RKO (cell line): ENCODE results near the gene TAF6.
A peak's percentile ranks its signal among the peaks of the same experiment; 100 is the strongest.

ENCODE experiments used
- DNase-seq: peaks from one replicate; pipeline ENCODE4 v3.0.0-alpha.2; 2016; ENCODE audit warnings: low spot score

Gene TAF6

GRCh38 chr7:100119072-100119969, at the start of gene TAF6, which contains the start of gene CNPY4:
TSS of gene TAF6 (minus strand) at chr7:100119358. CDS start at chr7:100114209, 5,149 bp downstream.
TSS of gene CNPY4 (plus strand) at chr7:100119634. CDS start at chr7:100119745, 111 bp downstream.
- DNase-seq = peak; percentile 99

GRCh38 chr7:100167912-100168323, 48.8 kb upstream of the TAF6 start:
- no peak for DNase-seq

GRCh38 chr7:100166970-100167911, 48.1 kb upstream of the TAF6 start:
- no peak for DNase-seq

GRCh38 chr7:100166317-100166940, 47.3 kb upstream of the TAF6 start:
- DNase-seq = no peak

GRCh38 chr7:100163871-100164270, 44.7 kb upstream of the TAF6 start:
- no peak for DNase-seq

GRCh38 chr7:100163006-100163531, 43.9 kb upstream of the TAF6 start:
- no peak for DNase-seq

GRCh38 chr7:100160067-100160466, 40.9 kb upstream of the TAF6 start:
- DNase-seq = no peak

- peak; percentile 48 for DNase-seq
These were observed 40.0 kb upstream of the TAF6 start for GRCh38 chr7:100159099-100159623.

GRCh38 chr7:100158229-100159098, 39.3 kb upstream of the TAF6 start, which contains the start of gene TRAPPC14:
TSS of gene TRAPPC14 (minus strand) at chr7:100158723. CDS start at chr7:100158499, 224 bp downstream.
- DNase-seq = peak; percentile 92

- peak; percentile 84 for DNase-seq
These were observed 38.4 kb upstream of the TAF6 start for GRCh38 chr7:100157334-100158228.

- no peak for DNase-seq
These were observed 37.8 kb upstream of the TAF6 start for GRCh38 chr7:100157069-100157333.

GRCh38 chr7:100156331-100157068, 37.3 kb upstream of the TAF6 start:
- no peak for DNase-seq

GRCh38 chr7:100155553-100156317, 36.6 kb upstream of the TAF6 start:
- no peak for DNase-seq

GRCh38 chr7:100154651-100155491, 35.7 kb upstream of the TAF6 start:
- DNase-seq = no peak

GRCh38 chr7:100153708-100154535, 34.8 kb upstream of the TAF6 start:
- no peak for DNase-seq

GRCh38 chr7:100152937-100153666, 33.9 kb upstream of the TAF6 start:
- no peak for DNase-seq
